ENCODE measurements around the gene FAM149B1. TPM values are rescaled to one million over a fixed set of nuclear protein-coding genes. Genes with fewer than 3 reads are reported as not detected.

The FAM149B1 gene
- total RNA-seq, 2 experiments from 2014 or later = 11.1 to 12.6 TPM

DNA sequence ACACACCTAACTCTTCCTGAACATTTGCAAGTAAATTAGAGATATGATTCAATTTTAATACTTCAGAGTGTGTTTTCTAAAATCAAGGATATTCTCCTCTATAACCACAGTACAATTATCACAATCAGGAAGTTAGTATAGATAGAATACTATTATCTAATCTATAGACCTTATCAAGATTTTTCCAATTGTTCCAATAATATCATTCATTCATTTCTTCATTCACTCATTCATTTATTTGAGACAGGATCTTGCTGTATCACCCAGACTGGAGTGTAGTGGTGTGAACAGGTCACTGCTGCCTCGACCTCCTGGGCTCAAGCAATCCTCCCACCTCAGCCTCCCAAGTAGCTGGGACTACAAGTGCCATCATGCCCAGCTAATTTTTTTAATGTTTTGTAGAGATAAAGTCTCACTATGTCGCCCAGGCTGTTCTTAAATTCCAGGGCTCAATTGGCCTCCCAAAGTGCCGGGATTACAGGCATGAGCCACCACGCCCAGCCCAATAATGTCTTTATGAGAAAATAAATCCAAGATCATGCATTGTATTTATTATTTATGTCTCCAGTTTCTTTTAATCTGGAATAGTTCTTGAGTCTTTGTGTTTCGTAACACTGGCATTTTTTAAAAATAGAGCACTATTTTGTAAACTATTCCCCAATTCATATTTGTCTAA is 95.1 kb downstream of the FAM149B1 start:
- Mint-ChIP-seq H3K27ac (no peak overlapping the region), H3K36me3 (no peaks in the 10 kb centered on the region), H3K27me3 (no peaks in the 10 kb centered on the region), H3K4me1 (peaks cover 4% of the 10 kb centered on the region), H3K9me3 (peaks cover 3% of the 10 kb centered on the region), H3K4me3 (no peak overlapping the region)
- DNase-seq = no peak

GRCh38 chr10:73263693-73264347 is 95.9 kb downstream of the FAM149B1 start:
- no peak overlapping the region for H3K27ac Mint-ChIP-seq

GRCh38 chr10:73264423-73264822 is 96.5 kb downstream of the FAM149B1 start:
- Mint-ChIP-seq H3K36me3 (no peaks in the 10 kb centered on the region), H3K27me3 (no peaks in the 10 kb centered on the region), H3K9me3 (no peaks in the 10 kb centered on the region), H3K4me1 (peaks cover 4% of the 10 kb centered on the region), H3K27ac (no peak overlapping the region), H3K4me3 (no peak overlapping the region)
- DNase-seq = no peak

More at GRCh38 chr10:73263693-73264347, 95.9 kb downstream of the FAM149B1 start:
- Mint-ChIP-seq H3K4me3 (no peak overlapping the region), H3K4me1 (peaks cover 4% of the 10 kb centered on the region), H3K36me3 (no peaks in the 10 kb centered on the region), H3K27me3 (no peaks in the 10 kb centered on the region), H3K9me3 (peaks cover 3% of the 10 kb centered on the region)
- DNase-seq = no peak

- no peak overlapping the region for H3K4me3 Mint-ChIP-seq
Observed at GRCh38 chr10:73281097-73281496, 113.2 kb downstream of the FAM149B1 start.

DNA sequence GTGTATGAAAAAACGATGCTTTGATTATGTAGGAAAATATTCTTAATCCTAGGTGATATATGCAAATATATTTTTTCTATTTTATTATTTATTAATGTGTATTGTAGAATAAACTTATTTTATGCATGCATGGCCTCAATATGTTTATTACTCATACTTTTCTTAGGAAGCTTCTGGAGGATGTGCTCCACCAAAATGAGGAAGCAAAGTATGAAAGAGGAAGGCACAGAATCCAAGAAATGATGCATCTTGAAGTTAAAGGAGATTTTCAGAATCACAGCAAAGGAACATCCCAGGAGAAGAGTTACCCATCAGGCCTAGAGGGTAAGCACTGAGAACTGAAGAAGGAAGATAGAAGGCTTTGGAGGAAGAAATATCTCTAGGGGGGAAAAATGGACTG is 119.5 kb downstream of the FAM149B1 start:
- Mint-ChIP-seq H3K27ac (no peak overlapping the region), H3K27me3 (no peaks in the 10 kb centered on the region), H3K36me3 (peaks cover 12% of the 10 kb centered on the region), H3K4me3 (no peak overlapping the region), H3K4me1 (no peaks in the 10 kb centered on the region), H3K9me3 (peaks cover 1% of the 10 kb centered on the region)
- no peak for DNase-seq

More at GRCh38 chr10:73281097-73281496, 113.2 kb downstream of the FAM149B1 start:
- no peak overlapping the region for H3K27ac Mint-ChIP-seq
- no peaks in the 10 kb centered on the region for H3K4me1 Mint-ChIP-seq
- no peak for DNase-seq
- no peaks in the 10 kb centered on the region for H3K36me3 Mint-ChIP-seq
- no peaks in the 10 kb centered on the region for H3K9me3 Mint-ChIP-seq
- no peaks in the 10 kb centered on the region for H3K27me3 Mint-ChIP-seq

- Mint-ChIP-seq H3K4me3 (no peak overlapping the region), H3K27ac (no peak overlapping the region), H3K27me3 (no peaks in the 10 kb centered on the region), H3K36me3 (peaks cover 12% of the 10 kb centered on the region), H3K4me1 (no peaks in the 10 kb centered on the region), H3K9me3 (peaks cover 1% of the 10 kb centered on the region)
- no peak for DNase-seq
Observed at GRCh38 chr10:73289958-73290357, 122.0 kb downstream of the FAM149B1 start.

DNA sequence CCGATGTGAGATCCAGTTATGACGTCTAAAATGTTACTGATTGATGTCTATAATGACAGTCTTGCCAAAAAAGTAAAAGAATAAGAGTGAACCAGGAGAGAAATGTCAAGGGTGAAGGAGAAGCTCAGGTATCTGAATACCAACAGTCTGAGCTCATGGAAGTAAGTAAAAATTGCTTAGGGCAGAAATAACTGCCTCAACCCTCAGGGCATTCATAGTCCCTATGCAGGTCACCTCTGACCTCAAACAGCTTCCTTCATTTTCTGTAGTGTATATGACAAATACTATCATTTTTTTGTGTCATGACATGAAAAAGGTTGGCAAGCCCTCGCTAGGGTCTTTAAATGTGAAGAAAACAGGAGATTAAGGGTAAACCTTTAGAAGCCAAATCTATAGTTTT is 125.5 kb downstream of the FAM149B1 start:
- DNase-seq = no peak
- Mint-ChIP-seq H3K36me3 (peaks cover 12% of the 10 kb centered on the region), H3K27me3 (no peaks in the 10 kb centered on the region), H3K4me3 (no peak overlapping the region), H3K4me1 (no peaks in the 10 kb centered on the region), H3K27ac (no peak overlapping the region), H3K9me3 (peaks cover 1% of the 10 kb centered on the region)

Other genes with a start within 250 kb of the FAM149B1 start
- not detected for gene PLA2G12B, start 213.3 kb upstream of the FAM149B1 start, total RNA-seq
- 10 to 100 TPM; 44.5 to 45.4 TPM for gene P4HA1, start 71.3 kb upstream of the FAM149B1 start, total RNA-seq
- 1 to 10 TPM; 1.2 to 1.4 TPM for gene NUDT13, start 57.7 kb upstream of the FAM149B1 start, total RNA-seq
- 10 to 100 TPM; 39.2 to 39.8 TPM for gene ECD, start 111 bp upstream of the FAM149B1 start, total RNA-seq
- gene DNAJC9, start 79.1 kb downstream of the FAM149B1 start, total RNA-seq = 10 to 100 TPM; 65.0 to 65.5 TPM
- 100 to 1,000 TPM; 143 to 155 TPM for gene MRPS16, start 84.5 kb downstream of the FAM149B1 start, total RNA-seq
- under 1 TPM; 0.58 to 0.60 TPM for gene CFAP70, start 190.7 kb downstream of the FAM149B1 start, total RNA-seq
- gene ANXA7, start 245.9 kb downstream of the FAM149B1 start, total RNA-seq = 100 to 1,000 TPM; 120 to 126 TPM